Esophagus squamous epithelium (tissue), 5 donors: ENCODE data around the gene SLC12A8. TPM values are rescaled to one million over a fixed set of nuclear protein-coding genes. Genes with fewer than 3 reads are reported as not detected.

ENCODE experiments used
- DNase-seq: peaks from one replicate; lab custom pipeline; 2025; lab: John Stamatoyannopoulos, UW
- H3K27ac ChIP-seq, 4 donors: fragments of 200-600 bp; sonication (generic); one replicate each; pipeline ENCODE4 v1.5.1; 2016 to 2019; ENCODE audit warnings: mild to moderate bottlenecking in 1 of 4
- H3K27me3 ChIP-seq, 4 donors: fragments of 200-600 bp; sonication (generic); 1 replicate in 3 of 4; 2 replicates in 1 of 4; pipeline versions ENCODE4 v1.5.1 to v1.6.0; 2017 to 2021; ENCODE audit warnings: antibody characterized with exemption in 1 of 4
- H3K36me3 ChIP-seq, 3 donors: fragments of 200-600 bp; sonication (generic); one replicate each; pipeline ENCODE4 v1.5.1; 2016 to 2019
- H3K4me1 ChIP-seq, 3 donors: fragments of 200-600 bp; sonication (generic); one replicate each; pipeline ENCODE4 v1.5.1; 2017 to 2019
- H3K4me3 ChIP-seq, 4 donors: fragments of 200-600 bp; sonication (generic); 1 replicate in 3 of 4; 2 replicates in 1 of 4; pipeline ENCODE4 v1.5.1; 2016 to 2019; ENCODE audit warnings: mild to moderate bottlenecking in 2 of 4, moderate library complexity in 1 of 4
- H3K9me3 ChIP-seq, 3 donors: fragments of 200-600 bp; sonication (generic); one replicate each; pipeline ENCODE4 v1.5.1; 2016 to 2019
- CTCF ChIP-seq, 6 experiments: fragments of 450-650 bp in 4 of 6; fragments of 200-600 bp in 2 of 6; sonication (generic) in 2 of 6; IDR thresholded peaks; one replicate each; pipeline ENCODE4 v1.5.1; 2016 to 2019; ENCODE audit warnings: antibody characterized with exemption in 6 of 6, mild to moderate bottlenecking in 4 of 6, moderate library complexity in 4 of 6
- POLR2A ChIP-seq, 4 donors: fragments of 450-650 bp; IDR thresholded peaks; one replicate each; pipeline ENCODE4 v1.6.1; 2017; ENCODE audit warnings: antibody characterized with exemption in 4 of 4, mild to moderate bottlenecking in 4 of 4, moderate library complexity in 3 of 4
- WGBS, 2 donors: methylation state at CpG; one replicate each; pipeline ENCODE4 v1.1.5; 2018; 5-methylcytosine and 5-hydroxymethylcytosine counted together
- intact Hi-C: fragments of 100-400 bp; cut with DNase I; formaldehyde crosslinking; loops from one replicate; pipeline ENCODE4 v1.15.0; 2022
- total RNA-seq, 4 donors: library from RNA; depleted of rRNA; stranded (reverse); fragments of >200 nt; gene quantifications; one replicate each; pipeline ENCODE4 v1.1.0, GENCODE V29; 2016
- donor health status: DM: yes; HTN: yes; CAD: no.

SLC12A8 gene
- total RNA-seq, 4 donors from 2014 or later = 9.9 to 15.9 (median 13.8) TPM

- no peak for DNase-seq
- Histone ChIP-seq H3K27ac (no peak overlapping the region), H3K4me1 (no peaks in the 10 kb centered on the region), H3K27me3 (no peaks in the 10 kb centered on the region), H3K4me3 (no peak overlapping the region), H3K36me3 (no peaks in the 10 kb centered on the region), H3K9me3 (no peaks in the 10 kb centered on the region)
- intact Hi-C loops = no loop called here
- WGBS, 2 donors = 79 to 91% methylated on average over 4 of the region's 4 CpGs
- TF ChIP-seq POLR2A (IDR thresholded peaks at IDR 0.05) (no peak), CTCF (IDR thresholded peaks at IDR 0.05) (no peak)
Measured at GRCh38 chr3:125072749-125073389, 139.7 kb downstream of the SLC12A8 start.

- TF ChIP-seq POLR2A (IDR thresholded peaks at IDR 0.05) (no peak), CTCF (IDR thresholded peaks at IDR 0.05) (no peak)
- no peaks in the 10 kb centered on the region for H3K9me3 ChIP-seq
- H3K27ac ChIP-seq = no peak overlapping the region
- DNase-seq = no peak
- no peaks in the 10 kb centered on the region for H3K4me1 ChIP-seq
- no peaks in the 10 kb centered on the region for H3K27me3 ChIP-seq
- H3K4me3 ChIP-seq = no peak overlapping the region
- H3K36me3 ChIP-seq = no peaks in the 10 kb centered on the region
- intact Hi-C loops = no loop called here
Measured at GRCh38 chr3:125072301-125072700, 140.2 kb downstream of the SLC12A8 start.

GRCh38 chr3:125069968-125070745, 142.4 kb downstream of the SLC12A8 start:
- Histone ChIP-seq H3K9me3 (no peaks in the 10 kb centered on the region), H3K36me3 (no peaks in the 10 kb centered on the region), H3K4me3 (no peak overlapping the region), H3K27me3 (no peaks in the 10 kb centered on the region), H3K27ac (no peak overlapping the region), H3K4me1 (no peaks in the 10 kb centered on the region)
- WGBS, 2 donors = 92 to 96% methylated on average over 6 to 7 of the region's 7 CpGs
- intact Hi-C loops = no loop called here
- no peak for DNase-seq
- TF ChIP-seq CTCF (IDR thresholded peaks at IDR 0.05) (no peak), POLR2A (IDR thresholded peaks at IDR 0.05) (no peak)

- Histone ChIP-seq H3K4me1 (no peaks in the 10 kb centered on the region), H3K4me3 (no peak overlapping the region), H3K27me3 (no peaks in the 10 kb centered on the region), H3K27ac (no peak overlapping the region), H3K9me3 (no peaks in the 10 kb centered on the region), H3K36me3 (no peaks in the 10 kb centered on the region)
- WGBS, 2 donors = 50 to 59% methylated on average over 1 of the region's 1 CpG
- DNase-seq = no peak
- intact Hi-C loops = no loop called here
- TF ChIP-seq CTCF (IDR thresholded peaks at IDR 0.05) (no peak), POLR2A (IDR thresholded peaks at IDR 0.05) (no peak)
Measured at GRCh38 chr3:125069452-125069851, 143.1 kb downstream of the SLC12A8 start.

- Histone ChIP-seq H3K27me3 (no peaks in the 10 kb centered on the region), H3K36me3 (no peaks in the 10 kb centered on the region), H3K27ac (no peak overlapping the region), H3K4me3 (no peak overlapping the region), H3K9me3 (no peaks in the 10 kb centered on the region), H3K4me1 (peaks cover 1 to 4% (median 4%) of the 10 kb centered on the region in 3 donors)
- TF ChIP-seq POLR2A (IDR thresholded peaks at IDR 0.05) = no peak
- TF ChIP-seq CTCF (IDR thresholded peaks at IDR 0.05) = no peak
- WGBS, 2 donors = 86 to 88% methylated on average over 4 of the region's 4 CpGs
- no peak for DNase-seq
- intact Hi-C loops = no loop called here
Measured at GRCh38 chr3:125068265-125068664, 144.3 kb downstream of the SLC12A8 start.
